HG02973 (cell line): ENCODE results near the gene FTHL17.
A peak's percentile ranks its signal among the peaks of the same experiment; 100 is the strongest.

Experiments used
- ATAC-seq: cut with Tn5 transposase; IDR thresholded peaks from one replicate; pipeline ENCODE4 v1.9.1; 2021; ENCODE audit warnings: moderate library complexity; ENCODE audit not compliant: unreplicated experiment

The FTHL17 gene

GRCh38 chrX:31071725-31072124, at the start of gene FTHL17:
FTHL17 (minus strand) TSS chrX:31072041; CDS start chrX:31071953, 88 bp downstream.
- ATAC-seq, result no peak

GRCh38 chrX:31117266-31117665, 45.4 kb upstream of the FTHL17 start:
- no peak for ATAC-seq

- ATAC-seq, result no peak
Measured at GRCh38 chrX:31115398-31115797, 43.6 kb upstream of the FTHL17 start.

- ATAC-seq, result no peak
Measured at GRCh38 chrX:31114858-31115257, 43.0 kb upstream of the FTHL17 start.

- ATAC-seq, result no peak
Measured at GRCh38 chrX:31112226-31112999, 40.6 kb upstream of the FTHL17 start.

- no peak for ATAC-seq
Measured at GRCh38 chrX:31110657-31111056, 38.8 kb upstream of the FTHL17 start.

GRCh38 chrX:31099536-31100090, 27.8 kb upstream of the FTHL17 start:
- ATAC-seq, result peak; percentile 72

- no peak for ATAC-seq
Measured at GRCh38 chrX:31098079-31098478, 26.2 kb upstream of the FTHL17 start.

GRCh38 chrX:31093639-31093975, 21.8 kb upstream of the FTHL17 start:
- ATAC-seq, result no peak

- no peak for ATAC-seq
Measured at GRCh38 chrX:31092970-31093638, 21.3 kb upstream of the FTHL17 start.

- ATAC-seq, result no peak
Measured at GRCh38 chrX:31092476-31092875, 20.6 kb upstream of the FTHL17 start.

GRCh38 chrX:31091819-31092218, 20.0 kb upstream of the FTHL17 start:
- ATAC-seq, result no peak

GRCh38 chrX:31074522-31074921, 2.7 kb upstream of the FTHL17 start:
- ATAC-seq, result no peak

GRCh38 chrX:31071262-31071661, 579 bp downstream of the FTHL17 start:
- no peak for ATAC-seq

- peak; percentile 56 for ATAC-seq
Measured at GRCh38 chrX:31070057-31070468, 1.8 kb downstream of the FTHL17 start.

- ATAC-seq, result no peak
Measured at GRCh38 chrX:31063114-31063513, 8.7 kb downstream of the FTHL17 start.

GRCh38 chrX:31061091-31061490, 10.8 kb downstream of the FTHL17 start:
- peak; percentile 75 for ATAC-seq

GRCh38 chrX:31060016-31060415, 11.8 kb downstream of the FTHL17 start:
- ATAC-seq, result no peak

GRCh38 chrX:31058284-31058683, 13.6 kb downstream of the FTHL17 start:
- ATAC-seq, result no peak

GRCh38 chrX:31057691-31058090, 14.2 kb downstream of the FTHL17 start:
- no peak for ATAC-seq

GRCh38 chrX:31057291-31057690, 14.6 kb downstream of the FTHL17 start:
- no peak for ATAC-seq

- ATAC-seq, result no peak
Measured at GRCh38 chrX:31053621-31054020, 18.2 kb downstream of the FTHL17 start.
